GM12865 (cell line): ENCODE data around the gene CLEC9A.

Experiments
- DNase-seq: peaks from one replicate; pipeline ENCODE4 v3.0.0; 2010; ENCODE audit warnings: low read depth
- H3K4me3 ChIP-seq: 2 replicates; pipeline ENCODE4 v1.5.1; 2011; ENCODE audit warnings: mild to moderate bottlenecking, low read depth, low read length, control low read depth
- CTCF ChIP-seq: IDR thresholded peaks from 2 replicates; pipeline ENCODE4 v1.5.1; 2011; ENCODE audit warnings: low read length, control low read depth, low read depth, inconsistent platforms; ENCODE audit not compliant: insufficient read depth; ENCODE audit errors: missing control alignments

The CLEC9A gene

GRCh38 chr12:10088031-10088430 lies 57.5 kb downstream of the CLEC9A start:
- no peak overlapping the region for H3K4me3 ChIP-seq
- DNase-seq: no peak
- no peak for TF ChIP-seq CTCF

GRCh38 chr12:10088955-10089900 lies 58.7 kb downstream of the CLEC9A start:
- no peak for TF ChIP-seq CTCF
- no peak for DNase-seq

GRCh38 chr12:10094646-10095395 lies 64.3 kb downstream of the CLEC9A start:
- no peak for TF ChIP-seq CTCF

More at GRCh38 chr12:10088955-10089900, 58.7 kb downstream of the CLEC9A start:
- no peak overlapping the region for H3K4me3 ChIP-seq

GRCh38 chr12:10095971-10096370 lies 65.5 kb downstream of the CLEC9A start:
- DNase-seq: no peak
- no peak for TF ChIP-seq CTCF
- H3K4me3 ChIP-seq: no peak overlapping the region

More at GRCh38 chr12:10094646-10095395, 64.3 kb downstream of the CLEC9A start:
- H3K4me3 ChIP-seq: no peak overlapping the region
- no peak for DNase-seq

GRCh38 chr12:10097521-10097920 lies 67.0 kb downstream of the CLEC9A start:
- TF ChIP-seq CTCF: no peak
- DNase-seq: no peak
- no peak overlapping the region for H3K4me3 ChIP-seq

GRCh38 chr12:10098791-10099190 lies 68.3 kb downstream of the CLEC9A start, which contains the start of gene CLEC1A:
Gene CLEC1A (minus strand): TSS chr12:10098985. CDS start chr12:10098922, 63 bp downstream.
- H3K4me3 ChIP-seq: no peak within 1 kb of the TSS
- no peak for DNase-seq
- no peak for TF ChIP-seq CTCF
